Endothelial cell of umbilical vein (primary cell): Measurements from ENCODE around the gene AK9. TPM values are rescaled to one million over a fixed set of nuclear protein-coding genes. Genes with fewer than 3 reads are reported as not detected.

Experiments used
- BruUV-seq: library from RNA; stranded (reverse); fragments of 400-500 nt; replicated peaks from 2 replicates; lab custom pipeline; 2021; lab: Mats Ljungman, UMichigan
- CTCF ChIA-PET: fragments of 300-600, 350-600 bp; sonication (Branson Sonifier 250); formaldehyde crosslinking; loops from one replicate; lab custom pipeline; 2021; ENCODE audit warnings: antibody characterized with exemption, inconsistent platforms; lab: Charles Lee
- POLR2A ChIA-PET: fragments of 300-600, 350-600 bp; sonication (Branson Sonifier 250); formaldehyde crosslinking; loops from one replicate; lab custom pipeline; 2021; ENCODE audit warnings: antibody characterized with exemption, inconsistent platforms; lab: Charles Lee
- DNase-seq: peaks from one replicate; pipeline ENCODE4 v3.0.0-alpha.2; 2011; ENCODE audit warnings: low read depth, low spot score
- FAIRE-seq: peaks from 2 replicates; lab custom pipeline; 2011; peaks lifted over from hg19 to GRCh38; lab: Jason Lieb, UNC
- H2AFZ ChIP-seq: 2 replicates; pipeline ENCODE4 v1.6.0; 2012; ENCODE audit warnings: low read depth, low read length, control low read depth, inconsistent platforms
- H3K27ac ChIP-seq: 2 replicates; pipeline ENCODE4 v1.5.1; 2011; ENCODE audit warnings: low read depth, mild to moderate bottlenecking, control low read depth, low read length, moderate library complexity; ENCODE audit not compliant: insufficient read depth
- H3K27me3 ChIP-seq, 2 experiments: 2 replicates each; pipeline versions ENCODE4 v1.6.0 to v1.6.1; 2011; ENCODE audit warnings: low read length in 2 of 2, mixed read lengths in 1 of 2; ENCODE audit not compliant: control insufficient read depth in 2 of 2, insufficient read depth in 2 of 2
- H3K36me3 ChIP-seq, 2 experiments: 2 replicates in 1 of 2; 3 replicates in 1 of 2; pipeline ENCODE4 v1.5.1; 2011; ENCODE audit warnings: low read length in 2 of 2, mild to moderate bottlenecking in 1 of 2, moderate library complexity in 1 of 2; ENCODE audit not compliant: control insufficient read depth in 2 of 2, insufficient read depth in 2 of 2; ENCODE audit errors: extremely low read depth in 1 of 2
- H3K4me1 ChIP-seq: 3 replicates; pipeline ENCODE4 v1.5.1; 2011; ENCODE audit warnings: mild to moderate bottlenecking, low read length; ENCODE audit not compliant: control insufficient read depth, insufficient read depth; ENCODE audit errors: extremely low read depth
- H3K4me2 ChIP-seq: 2 replicates; pipeline ENCODE4 v1.6.1; 2011; ENCODE audit warnings: low read length, control low read depth, mixed read lengths; ENCODE audit not compliant: insufficient read depth
- H3K4me3 ChIP-seq, 3 experiments: fragments of 200-600 bp in 1 of 3; sonication (generic), shearing (Covaris generic) in 1 of 3; replicated peaks in 1 of 3; 2 replicates each; pipeline ENCODE4 v1.5.1; 2011 to 2016; ENCODE audit warnings: control low read depth in 3 of 3, low read length in 3 of 3, mild to moderate bottlenecking in 2 of 3, inconsistent platforms in 1 of 3, low read depth in 1 of 3, moderate library complexity in 1 of 3; ENCODE audit not compliant: insufficient read depth in 1 of 3
- H3K79me2 ChIP-seq: 2 replicates; pipeline ENCODE4 v1.6.0; 2012; ENCODE audit warnings: low read length, inconsistent platforms; ENCODE audit not compliant: control insufficient read depth, insufficient read depth
- H3K9ac ChIP-seq: replicated peaks from 2 replicates; pipeline ENCODE3; 2011; ENCODE audit warnings: low read length, control low read depth; ENCODE audit not compliant: insufficient read depth; ENCODE audit errors: extremely low read depth
- H3K9me1 ChIP-seq: replicated peaks from 3 replicates; pipeline ENCODE4 v1.6.0; 2011; ENCODE audit warnings: mild to moderate bottlenecking, low read length; ENCODE audit not compliant: control insufficient read depth, insufficient read depth; ENCODE audit errors: extremely low read depth
- H3K9me3 ChIP-seq: replicated peaks from 2 replicates; pipeline ENCODE4 v1.5.1; 2012; ENCODE audit warnings: low read length, inconsistent platforms; ENCODE audit not compliant: control insufficient read depth, insufficient read depth
- H4K20me1 ChIP-seq: replicated peaks from 2 replicates; pipeline ENCODE3; 2011; ENCODE audit warnings: mild to moderate bottlenecking, low read length; ENCODE audit not compliant: control insufficient read depth, insufficient read depth; ENCODE audit errors: extremely low read depth
- CTCF ChIP-seq, 2 donors: IDR thresholded peaks; 1 replicate in 1 of 2; 2 replicates in 1 of 2; pipeline ENCODE4 v1.5.1; 2011; ENCODE audit warnings: low read length in 2 of 2, mild to moderate bottlenecking in 2 of 2, moderate library complexity in 2 of 2, control low read depth in 1 of 2, inconsistent platforms in 1 of 2, low read depth in 1 of 2; ENCODE audit not compliant: insufficient read depth in 1 of 2; ENCODE audit errors: extremely low read depth in 1 of 2
- EZH2 ChIP-seq: IDR thresholded peaks from 2 replicates; pipeline ENCODE4 v1.6.1; 2012; ENCODE audit warnings: borderline replicate concordance, low read depth, mild to moderate bottlenecking, moderate library complexity, low read length, inconsistent platforms; ENCODE audit not compliant: severe bottlenecking
- GATA2 ChIP-seq: IDR thresholded peaks from 2 replicates; pipeline ENCODE4 v1.7.0; 2011; ENCODE audit warnings: low read depth, mild to moderate bottlenecking, moderate library complexity, mixed read lengths, low read length; ENCODE audit not compliant: insufficient read length, insufficient read depth
- JUN ChIP-seq: IDR thresholded peaks from 2 replicates; pipeline ENCODE4 v1.6.1; 2011; ENCODE audit warnings: borderline replicate concordance, low read depth; ENCODE audit not compliant: insufficient read length, insufficient read depth
- POLR2A ChIP-seq: IDR thresholded peaks from 2 replicates; pipeline ENCODE4 v1.6.1; 2012; ENCODE audit warnings: low read depth, mild to moderate bottlenecking, control low read depth, low read length
- POLR2AphosphoS5 ChIP-seq: IDR thresholded peaks from 2 replicates; pipeline ENCODE4 v1.6.1; 2012; ENCODE audit warnings: low read depth, mild to moderate bottlenecking, control low read depth, low read length, moderate library complexity; ENCODE audit not compliant: insufficient read depth
- dilution Hi-C: fragments of 300-500 bp; cut with MboI; formaldehyde crosslinking; loops from one replicate; pipeline ENCODE4 v1.15.0; 2019; ENCODE audit warnings: low sequenced_read_pairs; ENCODE audit not compliant: extremely low pct_ligation_motif_present
- intact Hi-C: fragments of 100-400 bp; cut with micrococcal nuclease; formaldehyde crosslinking; loops from one replicate; pipeline ENCODE4 v1.10.0; 2022
- polyA plus RNA-seq, 4 experiments: library from polyadenylated mRNA; depleted of rRNA in 3 of 4; stranded (reverse) in 3 of 4; unstranded in 1 of 4; fragments of >200 nt; gene quantifications; 2 replicates each; pipeline versions ENCODE4 v1.2.1 to v1.2.3, GENCODE V29; 2011 to 2012; ENCODE audit warnings: missing spikeins in 1 of 4
- total RNA-seq: library from RNA; stranded (reverse); gene quantifications from 2 replicates; pipeline ENCODE4 v1.2.3, GENCODE V29; 2021
- TF ChIP-seq, protein P1 (sequence below): IDR thresholded peaks from 2 replicates; pipeline ENCODE4 v1.6.1; 2011; ENCODE audit not compliant: insufficient read depth, insufficient read length

The AK9 gene
- total and polyA plus RNA-seq, 2 donors (not counting 3 experiments of a cell fraction or from before 2014, with no cell fraction given), result 1.4 to 3.2 TPM

- no peak overlapping the region for H2AFZ ChIP-seq
- H3K4me2 ChIP-seq, result no peak overlapping the region
- no peak overlapping the region for H3K4me3 ChIP-seq
- no peaks in the 10 kb centered on the region for H3K36me3 ChIP-seq
- DNase-seq, result no peak
- dilution Hi-C loops, result no loop called here
- H3K9me3 ChIP-seq, result no peaks in the 10 kb centered on the region
- intact Hi-C loops, result no loop called here
- TF ChIP-seq POLR2AphosphoS5, result no peak
- TF ChIP-seq POLR2A, result no peak
- TF ChIP-seq JUN, result no peak
- no peaks in the 10 kb centered on the region for H4K20me1 ChIP-seq
- no peaks in the 10 kb centered on the region for H3K27me3 ChIP-seq
- no TSS peak for BruUV-seq
- ChIA-PET POLR2A (no interaction called here), CTCF (no interaction called here)
- H3K9ac ChIP-seq, result no peak overlapping the region
- no peaks in the 10 kb centered on the region for H3K9me1 ChIP-seq
- H3K4me1 ChIP-seq, result no peaks in the 10 kb centered on the region
- no peak overlapping the region for H3K27ac ChIP-seq
- no peak for FAIRE-seq
- H3K79me2 ChIP-seq, result no peaks in the 10 kb centered on the region
Observed at GRCh38 chr6:109611502-109611901, 79.5 kb downstream of the AK9 start.

DNA sequence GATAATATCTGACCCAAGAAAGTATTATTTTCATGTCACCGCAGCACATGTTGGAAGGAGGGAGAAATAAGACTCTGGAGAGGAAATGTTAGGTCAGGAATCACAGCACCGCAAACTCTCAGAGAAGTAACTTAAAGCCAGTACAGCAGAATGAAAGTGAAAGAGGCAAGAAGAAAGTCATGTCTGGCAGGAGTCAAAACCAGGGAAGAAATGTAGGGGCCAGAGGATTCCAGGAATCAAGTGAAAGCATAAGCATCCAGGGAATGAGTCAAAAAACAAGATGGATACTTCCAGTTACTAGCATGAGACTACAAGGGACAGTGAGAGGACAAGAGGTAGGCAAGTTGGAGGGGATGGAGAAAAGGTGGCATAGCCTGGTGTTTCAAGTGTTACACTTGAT is 80.4 kb downstream of the AK9 start:
- no peaks in the 10 kb centered on the region for H4K20me1 ChIP-seq
- TF ChIP-seq GATA2, result no peak
- TF ChIP-seq, protein P1, sequence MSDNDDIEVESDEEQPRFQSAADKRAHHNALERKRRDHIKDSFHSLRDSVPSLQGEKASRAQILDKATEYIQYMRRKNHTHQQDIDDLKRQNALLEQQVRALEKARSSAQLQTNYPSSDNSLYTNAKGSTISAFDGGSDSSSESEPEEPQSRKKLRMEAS, result no peak
- no peak for TF ChIP-seq EZH2
- TF ChIP-seq POLR2AphosphoS5, result no peak
- no peak for TF ChIP-seq POLR2A
- no peak for TF ChIP-seq CTCF (IDR thresholded peaks at IDR 0.05; ENCODE audit: extremely low read depth in 1 of 2, insufficient read depth in 1 of 2, low read depth in 1 of 2, low read length in 2 of 2)
- no peak for TF ChIP-seq JUN
- no peaks in the 10 kb centered on the region for H3K36me3 ChIP-seq
- POLR2A ChIA-PET, result no interaction called here
- FAIRE-seq (no peak), DNase-seq (peak; percentile 8)
- H3K9ac ChIP-seq, result no peak overlapping the region
- intact Hi-C loops (no loop called here), dilution Hi-C loops (no loop called here)
- H3K4me2 ChIP-seq, result no peak overlapping the region
- no peak overlapping the region for H3K27ac ChIP-seq
- H3K27me3 ChIP-seq, result no peaks in the 10 kb centered on the region
- peak overlapping the region; percentile 44 for H2AFZ ChIP-seq
- H3K9me1 ChIP-seq, result no peaks in the 10 kb centered on the region
- H3K4me1 ChIP-seq, result no peaks in the 10 kb centered on the region
- BruUV-seq, result no TSS peak
- no peak overlapping the region for H3K4me3 ChIP-seq
- H3K9me3 ChIP-seq, result no peaks in the 10 kb centered on the region
- CTCF ChIA-PET, result interaction anchor here (1.6 kb wide), 1 partner anchor 15 kb away, joined by 6 read pairs; no protein-coding TSS in a partner anchor
- no peaks in the 10 kb centered on the region for H3K79me2 ChIP-seq
